WTC11 (cell line): Measurements from ENCODE around the gene SETD3.

Experiments
- CTCF ChIP-seq: fragments of 200-600 bp; IDR thresholded peaks from 2 replicates; pipeline ENCODE4 v1.8.0; 2022; ENCODE audit warnings: antibody characterized with exemption
- MXD4 ChIP-seq: fragments of 250-450 bp; sonication (Bioruptor Pico); IDR thresholded peaks from 2 replicates; pipeline ENCODE4 v1.8.0; 2021; ENCODE audit warnings: mild to moderate bottlenecking, moderate library complexity, borderline replicate concordance
- MYBL2 ChIP-seq: sonication (generic); formaldehyde crosslinking; IDR thresholded peaks from 2 replicates; pipeline ENCODE4 v1.8.1; 2023; ENCODE audit warnings: mild to moderate bottlenecking, moderate library complexity, missing genetic modification reagents
- PREB ChIP-seq: sonication (generic); formaldehyde crosslinking; IDR thresholded peaks from 2 replicates; pipeline ENCODE4 v1.8.1; 2022; ENCODE audit warnings: mild to moderate bottlenecking, missing genetic modification reagents, moderate library complexity, borderline replicate concordance
- TCF7 ChIP-seq: sonication (generic); formaldehyde crosslinking; IDR thresholded peaks from 2 replicates; pipeline ENCODE4 v1.8.0; 2022; ENCODE audit warnings: mild to moderate bottlenecking, low read depth, missing genetic modification reagents, moderate library complexity
- ZNF121 ChIP-seq: sonication (generic); formaldehyde crosslinking; IDR thresholded peaks from 2 replicates; pipeline ENCODE4 v1.8.0; 2023; ENCODE audit warnings: missing genetic modification reagents
- TF ChIP-seq, protein P1 (sequence below): sonication (generic); formaldehyde crosslinking; IDR thresholded peaks from 2 replicates; pipeline ENCODE4 v1.8.0; 2022; ENCODE audit warnings: mild to moderate bottlenecking, missing genetic modification reagents

DNA sequence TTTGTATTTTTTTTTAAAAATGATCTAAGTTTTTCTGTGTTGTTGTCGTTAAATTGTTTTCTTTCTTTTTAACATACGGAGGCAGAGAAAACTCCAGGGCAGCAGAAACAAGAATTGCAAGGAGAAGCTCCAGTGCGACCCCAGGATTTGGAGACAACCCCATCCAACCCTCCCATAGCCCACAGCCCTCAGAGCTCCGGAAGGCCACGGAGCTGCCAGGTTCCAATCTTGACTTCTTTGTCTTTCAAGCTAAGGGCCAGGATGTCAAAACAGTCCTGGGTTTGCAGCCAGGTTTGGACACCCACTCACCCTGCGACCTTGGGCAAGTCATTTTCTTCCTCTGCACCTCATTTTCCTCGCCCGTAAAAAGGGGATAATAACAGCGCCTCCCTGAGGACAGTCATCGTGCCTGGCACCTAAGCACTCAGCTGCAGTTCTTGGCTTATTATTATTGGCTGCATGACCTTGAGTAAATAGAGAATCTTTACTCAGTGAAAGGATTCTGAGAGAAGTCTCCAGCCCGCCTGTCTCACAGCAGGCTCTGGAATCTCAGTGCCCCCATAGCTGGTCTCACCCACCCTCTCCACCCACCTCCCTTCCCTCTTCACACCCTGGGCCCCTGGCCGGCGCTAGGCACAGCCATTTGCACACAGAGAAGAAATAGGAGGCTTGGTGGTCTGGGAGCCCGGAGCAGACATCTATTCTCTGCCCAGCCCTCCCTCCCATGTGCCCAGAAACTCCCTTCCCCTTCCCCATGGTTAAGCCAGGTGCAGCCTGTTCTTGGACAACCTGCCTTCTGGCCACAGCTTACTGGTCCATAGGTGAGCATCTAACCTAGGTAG is 129.3 kb downstream of the SETD3 start:
- TF ChIP-seq CTCF (no peak), MYBL2 (CRISPR knock-in tag) (no peak), ZNF121 (CRISPR knock-in tag) (no peak), MXD4 (no peak), PREB (no peak), TCF7 (no peak)
- TF ChIP-seq, protein P1, sequence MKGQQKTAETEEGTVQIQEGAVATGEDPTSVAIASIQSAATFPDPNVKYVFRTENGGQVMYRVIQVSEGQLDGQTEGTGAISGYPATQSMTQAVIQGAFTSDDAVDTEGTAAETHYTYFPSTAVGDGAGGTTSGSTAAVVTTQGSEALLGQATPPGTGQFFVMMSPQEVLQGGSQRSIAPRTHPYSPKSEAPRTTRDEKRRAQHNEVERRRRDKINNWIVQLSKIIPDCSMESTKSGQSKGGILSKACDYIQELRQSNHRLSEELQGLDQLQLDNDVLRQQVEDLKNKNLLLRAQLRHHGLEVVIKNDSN (CRISPR knock-in tag) = no peak
